ENCODE measurements around the gene SERPINA4.

DNA sequence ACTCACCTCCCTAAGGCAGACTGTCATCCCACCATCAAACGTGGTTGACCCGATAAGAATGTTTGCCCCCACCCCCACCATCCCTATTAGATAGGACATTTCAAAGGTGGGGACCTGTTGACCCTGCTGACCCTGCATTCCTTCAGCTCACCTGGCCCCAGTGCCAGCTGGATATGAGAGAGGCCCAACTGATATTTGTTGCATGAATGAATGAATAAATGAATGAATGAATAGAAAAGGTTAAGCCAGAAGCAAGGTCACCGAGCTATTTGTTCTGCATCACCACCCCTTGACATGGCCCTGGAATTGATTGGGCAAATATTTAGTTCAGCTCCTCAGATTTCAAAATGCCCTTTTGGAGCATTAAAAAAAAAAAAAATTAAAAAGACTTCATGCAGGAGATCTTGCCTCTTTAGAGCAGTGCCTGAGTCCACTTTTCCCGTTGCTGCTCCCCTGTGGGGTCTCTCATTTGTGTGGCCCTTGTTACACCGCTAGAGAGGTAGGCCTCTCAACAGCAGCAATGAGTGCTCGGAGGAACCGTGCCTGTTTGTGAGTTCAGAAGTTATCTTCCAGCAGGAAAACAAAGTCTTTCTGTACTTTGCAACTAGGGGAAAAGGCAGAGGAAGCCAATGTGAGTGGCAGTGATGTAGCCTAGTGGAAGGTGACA, 11.5 kb downstream of the SERPINA4 start:
- TF ChIP-seq, protein P1, sequence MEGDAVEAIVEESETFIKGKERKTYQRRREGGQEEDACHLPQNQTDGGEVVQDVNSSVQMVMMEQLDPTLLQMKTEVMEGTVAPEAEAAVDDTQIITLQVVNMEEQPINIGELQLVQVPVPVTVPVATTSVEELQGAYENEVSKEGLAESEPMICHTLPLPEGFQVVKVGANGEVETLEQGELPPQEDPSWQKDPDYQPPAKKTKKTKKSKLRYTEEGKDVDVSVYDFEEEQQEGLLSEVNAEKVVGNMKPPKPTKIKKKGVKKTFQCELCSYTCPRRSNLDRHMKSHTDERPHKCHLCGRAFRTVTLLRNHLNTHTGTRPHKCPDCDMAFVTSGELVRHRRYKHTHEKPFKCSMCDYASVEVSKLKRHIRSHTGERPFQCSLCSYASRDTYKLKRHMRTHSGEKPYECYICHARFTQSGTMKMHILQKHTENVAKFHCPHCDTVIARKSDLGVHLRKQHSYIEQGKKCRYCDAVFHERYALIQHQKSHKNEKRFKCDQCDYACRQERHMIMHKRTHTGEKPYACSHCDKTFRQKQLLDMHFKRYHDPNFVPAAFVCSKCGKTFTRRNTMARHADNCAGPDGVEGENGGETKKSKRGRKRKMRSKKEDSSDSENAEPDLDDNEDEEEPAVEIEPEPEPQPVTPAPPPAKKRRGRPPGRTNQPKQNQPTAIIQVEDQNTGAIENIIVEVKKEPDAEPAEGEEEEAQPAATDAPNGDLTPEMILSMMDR (conservative IDR thresholded peaks at IDR 0.05; ENCODE audit: low read length): no peak
- TF ChIP-seq EZH2phosphoT487 (IDR thresholded peaks at IDR 0.05; ENCODE audit: borderline replicate concordance): no peak

Measured in Loucy (cell line).